Activated T-helper 1 cell treated with Interleukin-2 at 50 U/mL for 16 hours (primary cell): Measurements from ENCODE around the gene ARF4.
A peak's percentile ranks its signal among the peaks of the same experiment; 100 is the strongest.
"Not testable (repeated sequence)": the region's sequence is repeated elsewhere in the genome, so short reads cannot be mapped to it uniquely, and the experiment has no call there.

Experiments
- DNase-seq: peaks from one replicate; pipeline ENCODE4 v3.0.0-alpha.2; 2020; ENCODE audit warnings: low read depth

ARF4 gene

DNA sequence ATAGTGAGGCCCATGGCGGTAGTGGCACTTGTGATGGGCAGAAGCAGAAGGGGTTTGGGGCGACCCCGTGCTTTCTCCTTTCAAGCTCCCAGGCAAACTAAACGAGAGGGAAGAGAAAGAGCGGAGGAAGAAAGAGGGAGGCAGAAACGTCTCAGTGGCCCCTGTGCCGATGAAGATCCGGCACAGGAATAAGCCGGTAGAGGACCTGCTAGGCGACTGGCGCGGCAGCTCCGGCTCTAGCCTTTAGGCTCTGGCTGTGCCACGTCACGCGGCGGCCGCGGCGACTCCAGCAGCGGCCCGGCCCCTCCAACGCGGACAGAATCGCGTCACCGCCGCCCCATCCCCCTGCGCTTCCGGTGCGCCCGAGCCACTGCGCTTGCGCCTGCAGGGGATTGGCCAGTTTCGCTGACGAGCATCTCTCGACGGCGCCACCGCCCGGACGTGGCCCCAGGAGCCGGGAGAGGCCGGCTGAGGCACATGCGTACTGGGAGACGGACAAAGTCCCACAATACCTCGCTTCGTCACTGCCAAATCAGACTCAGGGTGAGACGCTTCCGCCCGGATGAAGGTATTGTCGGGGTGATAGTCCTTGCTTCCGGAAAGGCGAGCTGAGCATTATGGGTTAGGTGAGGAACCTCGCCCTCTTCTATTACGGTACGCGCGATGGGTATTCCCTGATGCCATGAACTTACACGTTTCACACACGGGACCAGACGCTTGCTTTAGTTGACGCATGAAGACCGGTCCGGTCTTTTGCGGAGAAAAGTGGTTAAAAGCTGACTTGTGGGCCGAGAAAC, at the start of gene ARF4:
TSS of gene ARF4 (minus strand) at position 218 of the 797 bp plus-strand sequence. CDS start at position 14, 204 bp downstream.
- DNase-seq: peak; percentile 99

- no peak for DNase-seq
Observed at GRCh38 chr3:57646723-57647122, 49.6 kb upstream of the ARF4 start.

- no peak for DNase-seq
Observed at GRCh38 chr3:57644740-57645139, 47.6 kb upstream of the ARF4 start.

- DNase-seq: no peak
Observed at GRCh38 chr3:57637391-57637790, 40.2 kb upstream of the ARF4 start.

DNA sequence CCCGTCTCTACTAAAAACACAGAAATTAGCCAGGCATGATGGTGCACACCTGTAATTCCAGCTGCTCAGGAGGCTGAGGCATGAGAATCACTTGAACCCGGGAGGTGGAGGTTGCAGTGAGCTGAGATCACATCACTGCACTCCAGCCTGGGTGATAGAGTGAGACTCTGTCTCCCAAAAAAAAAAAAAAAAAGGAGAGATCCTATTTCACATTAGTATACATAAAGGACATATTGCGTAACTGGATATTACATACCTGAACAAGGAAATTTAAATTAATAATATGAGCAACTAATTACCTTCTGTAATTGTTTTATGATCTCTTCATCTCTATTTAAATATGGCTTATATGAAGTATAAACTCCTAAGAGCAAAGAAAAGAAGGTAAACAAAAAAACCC, 37.1 kb upstream of the ARF4 start:
- not testable (repeated sequence) for DNase-seq

- no peak for DNase-seq
Observed at GRCh38 chr3:57627976-57628375, 30.8 kb upstream of the ARF4 start.

DNA sequence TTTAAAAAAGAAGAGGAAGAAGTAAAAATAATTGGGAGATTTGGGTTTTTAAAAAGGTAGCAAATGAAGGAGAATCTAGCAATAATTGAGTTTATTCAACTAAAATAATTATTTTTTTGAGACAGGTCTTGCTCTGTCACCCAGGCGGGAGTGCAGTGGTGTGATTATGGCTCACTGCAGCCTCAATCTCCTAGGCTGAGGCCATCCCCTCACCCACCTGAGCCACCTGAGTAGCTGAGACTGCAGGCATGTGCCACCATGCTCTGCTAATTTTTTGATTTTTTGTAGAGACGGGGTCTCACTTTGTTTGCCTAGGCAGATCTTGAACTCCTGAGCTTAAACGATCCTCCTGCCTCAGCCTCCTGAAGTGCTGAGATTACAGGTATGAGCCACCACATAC, 27.7 kb upstream of the ARF4 start:
- no peak for DNase-seq

GRCh38 chr3:57622362-57622761, 25.2 kb upstream of the ARF4 start:
- no peak for DNase-seq

- DNase-seq: no peak
Observed at GRCh38 chr3:57617739-57618138, 20.6 kb upstream of the ARF4 start.

DNA sequence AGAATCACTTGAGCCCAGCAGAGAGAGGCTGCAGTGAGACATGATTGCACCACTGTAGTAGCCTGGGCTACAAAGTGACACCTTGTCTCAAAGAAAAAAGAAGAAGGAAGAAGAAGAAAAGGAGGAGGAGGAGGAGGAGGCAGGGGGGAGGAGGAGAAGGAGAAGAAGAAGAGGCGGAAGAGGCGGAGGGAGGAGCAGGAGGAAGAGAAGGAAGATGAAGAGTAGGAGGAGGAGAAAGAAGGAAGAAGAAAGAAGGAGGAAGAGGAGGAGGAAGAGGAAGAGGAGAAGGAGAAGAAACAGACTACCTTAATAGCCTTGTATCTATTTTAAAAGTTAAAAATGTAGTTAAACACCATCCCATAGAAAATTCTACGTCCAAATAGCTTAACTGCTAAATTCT, 19.1 kb upstream of the ARF4 start:
- no peak for DNase-seq

DNA sequence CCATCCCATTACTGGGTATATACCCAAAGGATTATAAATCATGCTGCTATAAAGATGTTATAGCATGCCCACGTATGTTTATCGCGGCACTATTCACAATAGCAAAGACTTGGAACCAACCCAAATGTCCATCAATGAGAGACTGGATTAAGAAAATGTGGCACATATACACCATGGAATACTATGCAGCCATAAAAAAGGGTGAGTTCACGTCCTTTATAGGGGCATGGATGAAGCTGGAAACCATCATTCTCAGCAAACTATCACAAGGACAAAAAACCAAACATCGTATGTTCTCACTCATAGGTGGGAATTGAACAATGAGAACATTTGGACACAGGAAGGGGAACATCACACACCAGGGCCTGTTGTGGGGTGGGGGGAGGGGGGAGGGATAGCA, 14.7 kb upstream of the ARF4 start:
- DNase-seq: not testable (repeated sequence)

GRCh38 chr3:57605683-57606082, 8.5 kb upstream of the ARF4 start:
- DNase-seq: no peak

GRCh38 chr3:57604971-57605370, 7.8 kb upstream of the ARF4 start:
- DNase-seq: no peak

- no peak for DNase-seq
Observed at GRCh38 chr3:57600195-57600594, 3.1 kb upstream of the ARF4 start.

DNA sequence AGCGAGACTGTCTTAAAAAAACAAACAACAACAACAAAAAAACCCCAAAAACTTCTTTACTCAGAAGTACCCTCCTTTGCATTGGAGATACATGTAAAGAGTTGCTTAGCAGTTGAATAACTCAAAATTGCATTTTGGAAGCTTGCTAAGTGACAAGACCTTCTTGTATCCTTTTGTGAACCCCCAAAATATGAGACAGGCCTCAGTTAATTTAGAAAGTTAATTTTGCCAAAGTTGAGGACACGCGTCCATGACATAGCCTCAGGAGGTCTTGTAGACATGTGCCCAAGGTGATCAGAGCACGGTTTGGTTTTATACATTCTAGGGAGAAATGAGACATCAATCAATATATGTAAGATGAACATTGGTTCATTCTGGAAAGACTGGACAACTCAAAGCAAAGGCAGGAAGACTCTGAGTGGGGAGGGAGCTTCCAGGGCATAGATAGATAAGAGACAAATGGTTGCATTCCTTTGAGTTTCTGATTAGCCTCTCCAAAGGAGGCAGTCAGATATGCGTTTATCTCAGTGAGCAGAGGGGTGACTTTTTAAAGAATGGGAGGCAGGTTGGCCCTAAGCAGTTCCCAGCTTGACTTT, 1.7 kb upstream of the ARF4 start:
- no peak for DNase-seq

- DNase-seq: peak; percentile 48
Observed at GRCh38 chr3:57596495-57597126, 533 bp downstream of the ARF4 start.

GRCh38 chr3:57594576-57594975, 2.6 kb downstream of the ARF4 start:
- no peak for DNase-seq

- DNase-seq: no peak
Observed at GRCh38 chr3:57594144-57594543, 3.0 kb downstream of the ARF4 start.

- DNase-seq: no peak
Observed at GRCh38 chr3:57592306-57592705, 4.8 kb downstream of the ARF4 start.

DNA sequence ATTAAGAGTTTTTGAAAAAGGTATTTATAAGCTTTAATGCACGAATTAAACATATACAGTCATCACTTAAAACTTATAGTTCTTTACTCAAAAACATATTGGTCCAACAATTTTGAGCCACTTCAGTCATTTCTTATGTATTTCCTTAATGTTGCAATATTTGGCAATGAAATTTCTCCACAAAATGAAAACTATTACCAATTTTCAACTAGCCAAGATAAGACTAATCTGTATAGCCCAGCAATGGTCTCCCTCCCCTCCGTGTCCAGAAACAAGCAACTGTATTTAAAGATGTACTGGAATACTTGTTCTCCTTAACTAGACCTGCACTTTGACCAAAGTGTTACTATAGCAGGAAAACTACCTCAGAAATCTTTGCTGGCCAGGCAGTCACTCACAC, 9.2 kb downstream of the ARF4 start:
- DNase-seq: no peak

GRCh38 chr3:57586778-57587177, 10.4 kb downstream of the ARF4 start:
- no peak for DNase-seq

GRCh38 chr3:57583544-57583943, 13.6 kb downstream of the ARF4 start:
- DNase-seq: no peak

- no peak for DNase-seq
Observed at GRCh38 chr3:57582474-57583168, 14.5 kb downstream of the ARF4 start.
